GM18517 (cell line): ENCODE data around the gene FERMT3.
A peak's percentile ranks its signal among the peaks of the same experiment; 100 is the strongest.
"Not testable (repeated sequence)": the region's sequence is repeated elsewhere in the genome, so short reads cannot be mapped to it uniquely, and the experiment has no call there.

Experiments used
- ATAC-seq: cut with Tn5 transposase; IDR thresholded peaks from one replicate; pipeline ENCODE4 v1.9.1; 2021; ENCODE audit warnings: mild to moderate bottlenecking, moderate library complexity; ENCODE audit not compliant: unreplicated experiment

FERMT3 gene

GRCh38 chr11:64206457-64207255, at the start of gene FERMT3:
Gene FERMT3, plus strand, starts transcription at chr11:64206721. Its CDS starts 644 bp downstream, at chr11:64207365.
- peak; percentile 15 for ATAC-seq

- no peak for ATAC-seq
Measured at GRCh38 chr11:64157631-64158394, 48.7 kb upstream of the FERMT3 start.

GRCh38 chr11:64161037-64161436, 45.5 kb upstream of the FERMT3 start:
- no peak for ATAC-seq

- not testable (repeated sequence) for ATAC-seq
Measured at GRCh38 chr11:64162769-64163168, 43.8 kb upstream of the FERMT3 start.

GRCh38 chr11:64163951-64164350, 42.6 kb upstream of the FERMT3 start:
- no peak for ATAC-seq

- no peak for ATAC-seq
Measured at GRCh38 chr11:64164392-64165312, 41.9 kb upstream of the FERMT3 start.

- no peak for ATAC-seq
Measured at GRCh38 chr11:64165481-64165841, 41.1 kb upstream of the FERMT3 start.

GRCh38 chr11:64165842-64166635, 40.5 kb upstream of the FERMT3 start, which contains the start of gene MACROD1:
Gene MACROD1, minus strand, starts transcription at chr11:64166113. Its CDS starts 119 bp downstream, at chr11:64165994.
- peak; percentile 72 for ATAC-seq

GRCh38 chr11:64170419-64170818, 36.1 kb upstream of the FERMT3 start:
- no peak for ATAC-seq

- ATAC-seq, result no peak
Measured at GRCh38 chr11:64173616-64174355, 32.7 kb upstream of the FERMT3 start.

GRCh38 chr11:64176751-64177150, 29.8 kb upstream of the FERMT3 start:
- ATAC-seq, result no peak

GRCh38 chr11:64178203-64178602, 28.3 kb upstream of the FERMT3 start:
- no peak for ATAC-seq

GRCh38 chr11:64178951-64179639, 27.4 kb upstream of the FERMT3 start:
- no peak for ATAC-seq

- no peak for ATAC-seq
Measured at GRCh38 chr11:64180891-64181290, 25.6 kb upstream of the FERMT3 start.

GRCh38 chr11:64181506-64182411, 24.8 kb upstream of the FERMT3 start:
- ATAC-seq, result no peak

GRCh38 chr11:64183890-64184289, 22.6 kb upstream of the FERMT3 start:
- ATAC-seq, result no peak

- ATAC-seq, result peak; percentile 25
Measured at GRCh38 chr11:64185175-64185692, 21.3 kb upstream of the FERMT3 start.
